Activated T-helper 2 cell treated with anti-CD3 and anti-CD28 coated beads, Interferon-gamma antibody, Interleukin-2, Interleukin-4, amounts not matched to agents 10 μg/mL and 5 μg/mL and 100 μg/mL, durations not matched to agents 14 hours and 24 hours and 36 hours (primary cell): ENCODE data around the gene VAX1. TPM values are rescaled to one million over a fixed set of nuclear protein-coding genes. Genes with fewer than 3 reads are reported as not detected.

Source experiments
- DNase-seq: peaks from one replicate; pipeline ENCODE4 v3.0.0; 2021; ENCODE audit warnings: low spot score
- H3K27ac Mint-ChIP-seq: one replicate; pipeline ENCODE4 v1.8.0; 2021; ENCODE audit warnings: mixed read lengths
- H3K27me3 Mint-ChIP-seq: one replicate; pipeline ENCODE4 v1.8.0; 2021; ENCODE audit warnings: low read depth, mixed read lengths
- H3K36me3 Mint-ChIP-seq: one replicate; pipeline ENCODE4 v1.8.0; 2021; ENCODE audit warnings: low read depth, mixed read lengths
- H3K4me1 Mint-ChIP-seq: one replicate; pipeline ENCODE4 v1.8.0; 2021; ENCODE audit warnings: low read depth, mixed read lengths
- H3K4me3 Mint-ChIP-seq: one replicate; pipeline ENCODE4 v1.8.0; 2021; ENCODE audit warnings: low read depth, mild to moderate bottlenecking, moderate library complexity, mixed read lengths
- H3K9me3 Mint-ChIP-seq: one replicate; pipeline ENCODE4 v1.8.0; 2021; ENCODE audit warnings: mixed read lengths
- intact Hi-C: fragments of 100-400 bp; cut with micrococcal nuclease; formaldehyde crosslinking; loops from one replicate; pipeline ENCODE4 v1.15.1; 2023
- total RNA-seq: library from RNA; stranded (reverse); gene quantifications from 2 replicates; pipeline ENCODE4 v1.2.3, GENCODE V29; 2022

The VAX1 gene
- total RNA-seq, 1 donor from 2014 or later, result not detected

DNA sequence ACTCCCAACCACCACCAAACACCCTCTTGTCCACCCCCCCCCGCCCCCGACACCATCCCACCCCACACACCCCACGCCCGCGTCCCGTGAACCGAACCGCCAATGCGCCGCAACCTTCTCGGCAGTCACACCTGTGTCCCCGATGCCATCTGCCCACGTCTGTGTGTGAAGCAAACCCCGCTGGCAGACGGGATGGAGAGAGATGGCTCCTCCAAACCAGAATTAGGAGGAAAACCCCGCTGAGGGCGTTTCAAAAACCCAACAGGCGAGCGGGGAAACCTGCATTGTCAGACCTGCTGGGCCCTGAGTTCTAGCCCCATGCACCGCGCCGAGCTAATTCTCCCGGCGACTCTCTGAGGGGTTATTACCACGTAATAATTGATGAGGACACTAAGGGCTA, 30.7 kb upstream of the VAX1 start:
- DNase-seq, result no peak
- H3K36me3 Mint-ChIP-seq, result no peaks in the 10 kb centered on the region
- no peak overlapping the region for H3K4me3 Mint-ChIP-seq
- H3K9me3 Mint-ChIP-seq, result no peaks in the 10 kb centered on the region
- H3K27ac Mint-ChIP-seq, result no peak overlapping the region
- H3K27me3 Mint-ChIP-seq, result peaks cover 82% of the 10 kb centered on the region
- no peaks in the 10 kb centered on the region for H3K4me1 Mint-ChIP-seq
- intact Hi-C loops, result loop anchor here (10.0 kb wide), 2 partner anchors 566 to 1076 kb away; no protein-coding TSS in a partner anchor

DNA sequence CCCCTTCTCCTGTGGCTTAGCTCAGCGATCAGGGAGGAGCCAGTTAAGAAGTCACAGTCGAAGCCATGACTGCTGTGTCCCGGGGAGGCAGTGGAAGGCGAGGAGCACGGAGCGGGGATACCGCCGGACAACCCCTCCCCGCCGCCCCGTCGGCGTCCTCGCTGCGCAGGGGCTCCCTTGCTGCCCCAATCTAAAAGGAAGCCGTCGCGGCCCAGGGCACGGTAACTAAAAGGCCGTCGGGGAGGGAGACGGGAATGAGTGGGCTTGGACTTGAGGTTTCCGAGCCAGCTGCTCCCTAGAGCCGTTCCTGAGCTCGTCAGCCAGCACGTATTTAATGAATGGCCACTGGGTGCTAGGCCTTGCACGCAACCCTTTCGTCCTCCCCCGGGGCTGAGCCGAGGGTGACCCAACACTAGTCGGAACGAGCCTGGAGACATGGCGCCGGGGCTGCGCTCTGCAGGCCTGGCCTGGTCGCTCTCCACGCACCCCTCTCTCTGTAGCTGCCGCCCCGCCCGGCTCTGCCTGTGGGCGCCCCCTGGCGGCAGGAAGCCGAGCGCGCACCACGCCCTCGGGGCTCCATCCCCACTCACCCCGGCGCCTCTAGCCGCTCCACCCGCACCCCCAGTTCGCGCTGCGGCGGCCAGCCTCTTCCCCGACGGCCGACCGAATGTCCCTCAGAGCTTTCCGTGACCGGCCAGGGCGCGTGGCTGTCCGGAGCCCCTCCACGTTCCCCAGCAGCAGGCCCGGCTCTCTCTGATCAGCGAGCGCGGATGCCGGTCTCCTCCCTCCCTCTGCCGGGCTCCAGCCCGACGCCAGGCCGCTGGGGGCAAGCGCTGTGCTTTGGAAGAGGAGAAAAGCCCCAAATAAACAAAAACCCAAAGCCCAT, 30.0 kb upstream of the VAX1 start:
- no peak overlapping the region for H3K27ac Mint-ChIP-seq
- peak; percentile 55 for DNase-seq
- peaks cover 78% of the 10 kb centered on the region for H3K27me3 Mint-ChIP-seq
- no peaks in the 10 kb centered on the region for H3K36me3 Mint-ChIP-seq
- no peak overlapping the region for H3K4me3 Mint-ChIP-seq
- no peaks in the 10 kb centered on the region for H3K9me3 Mint-ChIP-seq
- no peaks in the 10 kb centered on the region for H3K4me1 Mint-ChIP-seq
- intact Hi-C loops, result loop anchor here (10.0 kb wide), 2 partner anchors 567 to 1077 kb away; no protein-coding TSS in a partner anchor

DNA sequence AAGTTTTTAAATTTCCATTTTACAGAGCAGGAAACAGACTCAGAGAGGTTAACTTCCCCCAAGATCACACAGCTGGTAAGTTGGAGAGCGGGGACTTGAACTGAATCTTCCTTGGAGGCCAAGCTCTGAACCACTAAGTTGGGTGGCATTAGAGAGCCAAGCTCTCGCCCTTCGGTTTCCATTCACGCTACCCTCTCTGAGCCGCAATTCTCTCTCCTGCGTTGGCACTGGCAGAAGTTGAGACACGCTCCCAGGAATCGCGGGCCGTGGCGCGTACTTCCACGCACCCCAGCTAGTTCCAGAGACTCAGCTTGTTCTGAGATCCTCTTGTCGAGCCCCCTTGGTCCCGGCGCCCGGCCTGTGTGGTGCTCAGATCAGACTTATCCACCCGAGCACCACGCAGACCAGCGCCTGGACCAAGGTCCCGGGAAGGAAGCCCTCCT, 29.3 kb upstream of the VAX1 start:
- no peak for DNase-seq
- no peak overlapping the region for H3K4me3 Mint-ChIP-seq
- H3K9me3 Mint-ChIP-seq, result no peaks in the 10 kb centered on the region
- no peaks in the 10 kb centered on the region for H3K36me3 Mint-ChIP-seq
- no peak overlapping the region for H3K27ac Mint-ChIP-seq
- H3K4me1 Mint-ChIP-seq, result peaks cover 2% of the 10 kb centered on the region
- intact Hi-C loops, result loop anchor here (10.0 kb wide), 2 partner anchors 567 to 1077 kb away; no protein-coding TSS in a partner anchor
- peaks cover 78% of the 10 kb centered on the region for H3K27me3 Mint-ChIP-seq

DNA sequence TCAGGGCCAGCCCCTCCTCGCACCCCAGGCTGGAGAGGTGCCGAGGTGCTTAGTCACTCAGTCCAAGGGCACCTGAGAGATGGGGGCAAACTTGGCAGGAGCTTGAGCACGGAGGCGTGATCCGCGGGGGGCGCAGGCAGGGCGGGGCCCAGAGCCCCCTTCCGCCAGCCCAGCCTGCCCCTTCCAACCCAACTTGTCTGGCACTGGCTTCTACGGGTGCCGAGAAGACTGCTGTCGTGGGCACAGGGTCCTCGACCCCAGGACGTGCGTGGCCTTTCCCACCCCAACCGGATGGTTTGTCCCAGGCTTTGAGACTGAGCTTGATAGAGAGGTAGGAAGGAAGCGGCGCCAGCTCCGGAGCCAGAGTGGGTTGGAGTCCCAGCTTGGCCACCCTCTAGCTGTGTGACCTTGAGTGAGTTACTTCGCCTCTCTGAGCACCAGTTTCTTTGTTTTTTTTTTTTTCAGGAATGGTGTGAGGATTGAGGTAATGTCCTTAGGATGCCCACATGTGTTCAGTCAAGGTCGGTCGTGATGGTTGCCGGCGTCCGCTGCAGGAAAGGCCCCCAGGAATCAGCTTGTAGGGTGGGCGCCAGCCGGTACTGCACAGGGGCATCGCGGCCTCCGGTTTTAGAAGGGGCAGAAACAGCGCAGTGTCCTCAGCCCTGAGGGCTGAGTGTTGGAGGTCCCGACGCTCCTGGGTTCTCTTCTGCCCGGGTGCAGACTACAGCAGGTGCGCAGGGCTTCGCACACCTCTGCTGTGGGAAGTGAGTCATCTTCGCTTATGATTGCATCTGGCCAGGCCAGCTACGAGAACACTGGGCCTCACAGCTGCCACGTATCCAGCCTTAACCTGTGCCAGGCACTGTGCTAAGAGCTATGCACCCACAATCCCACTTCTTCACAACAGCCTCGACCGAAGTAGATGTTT, 28.6 kb upstream of the VAX1 start:
- DNase-seq, result no peak
- Mint-ChIP-seq H3K27ac (no peak overlapping the region), H3K4me3 (no peak overlapping the region), H3K27me3 (peaks cover 77% of the 10 kb centered on the region), H3K36me3 (no peaks in the 10 kb centered on the region), H3K9me3 (no peaks in the 10 kb centered on the region), H3K4me1 (peaks cover 5% of the 10 kb centered on the region)
- intact Hi-C loops, result loop anchor here (10.0 kb wide), 2 partner anchors 568 to 1078 kb away; no protein-coding TSS in a partner anchor

DNA sequence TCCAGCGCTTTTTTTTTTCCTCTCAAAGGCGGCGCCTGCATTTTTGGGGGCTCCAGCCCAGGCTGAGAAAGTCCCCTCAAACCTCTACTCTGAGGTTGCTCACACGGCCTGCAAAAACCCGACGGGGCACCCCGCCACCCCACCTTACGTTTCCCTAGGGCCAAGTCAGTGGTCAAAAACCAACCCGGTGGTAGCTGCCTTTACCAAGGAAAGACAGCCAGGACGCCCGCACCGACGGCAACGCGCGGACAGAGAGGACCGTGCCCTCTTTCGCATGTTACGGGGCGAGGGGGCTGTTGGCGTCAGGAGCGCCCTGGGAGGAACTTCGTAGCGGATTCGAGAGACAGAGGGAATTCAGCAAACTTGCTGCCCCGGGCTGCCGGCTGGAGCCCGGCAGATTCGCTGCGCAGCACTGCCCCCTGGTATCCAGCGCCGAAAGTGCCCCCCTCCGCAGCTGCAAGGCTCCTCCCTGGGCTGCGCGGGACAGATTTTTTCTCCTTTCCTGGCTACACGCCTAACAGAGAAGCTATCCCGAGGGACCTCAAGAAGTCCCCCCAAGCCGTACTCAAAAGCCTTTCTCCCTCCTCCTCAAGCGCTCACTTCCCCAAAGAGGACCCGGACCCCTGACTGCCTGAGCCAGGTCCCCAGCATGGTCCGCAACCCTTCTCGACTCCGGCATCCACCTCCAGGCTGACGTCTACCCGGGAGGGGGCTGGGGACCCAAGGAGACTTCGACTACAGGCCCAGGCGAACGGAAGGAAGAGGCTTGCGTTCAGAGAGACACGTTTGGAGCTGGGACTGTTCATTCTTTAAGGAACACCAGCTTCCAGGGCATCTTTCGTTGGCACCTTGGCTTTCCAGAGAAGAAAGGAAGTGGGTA, 27.7 kb upstream of the VAX1 start:
- no peaks in the 10 kb centered on the region for H3K9me3 Mint-ChIP-seq
- DNase-seq, result no peak
- peaks cover 80% of the 10 kb centered on the region for H3K27me3 Mint-ChIP-seq
- H3K4me3 Mint-ChIP-seq, result no peak overlapping the region
- intact Hi-C loops, result loop anchor here (1.0 to 10.0 kb wide), 5 partner anchors 32 to 1079 kb away; partner anchors contain the start of gene ENO4
- H3K36me3 Mint-ChIP-seq, result no peaks in the 10 kb centered on the region
- peaks cover 5% of the 10 kb centered on the region for H3K4me1 Mint-ChIP-seq
- H3K27ac Mint-ChIP-seq, result no peak overlapping the region

DNA sequence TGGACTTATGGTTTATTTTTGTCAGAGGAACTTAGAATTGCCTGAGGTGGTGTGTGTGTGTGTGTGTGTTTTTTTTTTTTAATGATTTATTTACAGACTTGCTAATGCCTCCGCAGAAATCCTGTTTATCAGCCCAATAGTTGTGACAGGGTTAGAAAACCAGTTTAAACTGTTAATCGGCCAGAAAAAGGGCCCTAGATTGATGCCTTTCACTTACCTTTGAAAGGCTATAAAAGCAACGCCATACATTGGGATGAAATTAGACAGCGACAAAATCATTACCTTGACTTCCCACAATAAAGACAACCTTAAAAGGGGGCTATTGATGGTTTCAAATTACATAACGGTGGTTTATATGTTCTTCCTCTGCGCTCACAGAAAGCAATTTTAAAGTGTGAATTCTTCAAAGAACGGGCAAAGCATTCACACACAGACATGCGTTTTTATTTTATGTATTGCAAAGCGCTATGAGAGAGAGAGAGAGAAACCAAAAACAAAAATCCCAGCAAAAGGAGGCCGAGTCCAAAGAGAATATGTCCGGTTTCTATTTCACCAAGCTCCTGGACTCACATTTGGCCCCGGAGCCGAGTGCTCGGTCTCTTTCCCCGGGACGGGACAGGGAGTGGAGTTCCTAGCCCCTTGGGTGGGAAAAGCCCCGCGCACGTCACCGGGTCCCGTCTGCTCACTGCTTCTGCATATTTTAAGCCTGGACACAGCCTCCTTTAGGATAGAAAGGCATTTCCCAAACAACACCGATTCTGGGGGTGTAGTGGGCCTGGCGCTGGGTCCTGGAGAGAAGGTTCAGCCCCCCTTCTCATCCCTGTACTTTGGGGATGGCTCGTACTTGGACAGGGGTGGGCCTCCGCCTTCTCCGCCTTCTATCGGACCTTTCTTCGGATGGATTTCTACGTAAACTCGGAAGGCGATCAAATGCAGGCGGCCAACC, 26.8 kb upstream of the VAX1 start:
- Mint-ChIP-seq H3K36me3 (no peaks in the 10 kb centered on the region), H3K4me3 (no peak overlapping the region), H3K9me3 (no peaks in the 10 kb centered on the region), H3K27me3 (peaks cover 80% of the 10 kb centered on the region), H3K27ac (no peak overlapping the region), H3K4me1 (peaks cover 5% of the 10 kb centered on the region)
- intact Hi-C loops, result loop anchor here (1.0 to 10.0 kb wide), 5 partner anchors 32 to 1080 kb away; partner anchors contain the start of gene ENO4
- no peak for DNase-seq

DNA sequence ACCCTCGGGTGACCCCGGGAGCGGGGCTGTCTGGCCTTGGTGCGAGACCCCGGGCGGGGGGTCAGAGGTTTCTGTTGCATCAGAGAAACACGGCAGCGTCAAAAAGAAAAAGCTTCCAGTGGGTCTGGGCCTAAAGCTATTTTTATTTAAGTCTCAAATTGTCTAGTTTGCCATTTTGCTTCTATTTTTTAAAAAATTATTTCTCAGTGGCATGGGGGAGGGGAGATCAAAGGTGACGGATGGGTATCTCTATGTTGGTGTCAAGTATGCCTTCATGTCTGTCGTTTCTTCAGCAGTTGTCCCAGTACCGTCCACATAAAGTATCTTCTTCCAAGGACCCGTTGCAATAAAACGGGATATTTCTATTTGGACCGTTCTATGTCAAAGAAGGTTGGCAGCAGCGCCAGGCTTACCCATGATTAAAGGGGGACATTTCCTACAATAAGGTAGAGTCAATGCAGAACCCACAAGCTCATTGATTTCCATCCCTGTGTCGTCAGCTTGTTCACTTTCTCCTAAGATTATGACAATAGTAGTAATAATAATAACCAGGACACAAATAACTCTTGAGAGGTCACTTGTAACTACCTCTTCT, 26.0 kb upstream of the VAX1 start:
- H3K4me3 Mint-ChIP-seq, result no peak overlapping the region
- no peak overlapping the region for H3K27ac Mint-ChIP-seq
- H3K9me3 Mint-ChIP-seq, result no peaks in the 10 kb centered on the region
- intact Hi-C loops, result loop anchor here (2.0 to 10.0 kb wide), 5 partner anchors 315 to 1081 kb away; partner anchors contain the start of genes EMX2 and ENO4
- peaks cover 5% of the 10 kb centered on the region for H3K4me1 Mint-ChIP-seq
- no peaks in the 10 kb centered on the region for H3K36me3 Mint-ChIP-seq
- DNase-seq, result no peak
- peaks cover 80% of the 10 kb centered on the region for H3K27me3 Mint-ChIP-seq

DNA sequence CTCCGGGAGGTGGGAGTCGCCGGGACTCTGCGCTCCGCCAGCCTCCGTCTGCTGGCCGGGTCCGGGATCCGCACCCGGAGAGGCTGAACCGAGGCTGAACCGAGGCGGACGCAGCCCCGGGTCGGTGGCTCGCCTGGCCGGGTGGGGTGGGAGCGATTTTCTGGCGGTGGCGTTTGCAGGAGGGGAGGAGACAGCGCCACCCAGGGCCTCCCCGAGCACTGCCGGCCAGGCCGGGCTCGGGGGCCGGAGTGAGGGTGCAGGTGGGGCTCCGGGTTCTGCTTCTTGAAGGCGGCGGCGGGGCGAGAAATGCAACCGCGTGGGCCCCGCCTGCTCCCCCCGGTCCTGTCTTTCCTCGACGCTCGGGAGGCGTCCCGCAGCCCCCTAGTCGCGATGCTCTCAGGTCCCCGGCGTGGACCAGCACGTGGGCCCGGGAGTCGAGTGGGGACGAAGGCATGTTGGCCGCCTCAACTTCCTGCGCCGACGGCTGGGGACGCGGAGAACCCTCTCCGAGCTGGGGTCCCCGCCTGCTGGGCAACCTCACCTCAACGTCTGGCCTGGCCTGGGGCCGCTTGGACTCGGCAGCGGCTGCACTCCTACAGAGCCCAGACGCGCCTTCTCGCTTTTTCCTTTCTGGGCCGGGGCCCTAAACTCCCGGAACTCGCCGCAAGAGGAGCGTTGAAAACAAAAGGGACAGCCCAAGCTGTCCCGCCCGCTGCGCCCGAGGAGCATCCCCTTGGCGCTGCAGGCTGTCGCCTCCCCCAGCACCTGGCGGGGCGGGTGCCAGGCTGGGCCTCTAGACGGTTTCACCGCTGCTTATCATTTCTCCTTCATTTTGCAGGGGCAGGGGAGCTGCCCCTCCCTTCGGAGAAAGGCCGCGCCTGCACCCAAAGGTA, 25.2 kb upstream of the VAX1 start:
- H3K9me3 Mint-ChIP-seq, result no peaks in the 10 kb centered on the region
- H3K36me3 Mint-ChIP-seq, result no peaks in the 10 kb centered on the region
- intact Hi-C loops, result loop anchor here (2.0 to 10.0 kb wide), 3 partner anchors 379 to 1081 kb away; partner anchors contain the start of gene EMX2
- H3K4me1 Mint-ChIP-seq, result peaks cover 5% of the 10 kb centered on the region
- no peak overlapping the region for H3K27ac Mint-ChIP-seq
- no peak for DNase-seq
- H3K27me3 Mint-ChIP-seq, result peaks cover 81% of the 10 kb centered on the region
- H3K4me3 Mint-ChIP-seq, result no peak overlapping the region

DNA sequence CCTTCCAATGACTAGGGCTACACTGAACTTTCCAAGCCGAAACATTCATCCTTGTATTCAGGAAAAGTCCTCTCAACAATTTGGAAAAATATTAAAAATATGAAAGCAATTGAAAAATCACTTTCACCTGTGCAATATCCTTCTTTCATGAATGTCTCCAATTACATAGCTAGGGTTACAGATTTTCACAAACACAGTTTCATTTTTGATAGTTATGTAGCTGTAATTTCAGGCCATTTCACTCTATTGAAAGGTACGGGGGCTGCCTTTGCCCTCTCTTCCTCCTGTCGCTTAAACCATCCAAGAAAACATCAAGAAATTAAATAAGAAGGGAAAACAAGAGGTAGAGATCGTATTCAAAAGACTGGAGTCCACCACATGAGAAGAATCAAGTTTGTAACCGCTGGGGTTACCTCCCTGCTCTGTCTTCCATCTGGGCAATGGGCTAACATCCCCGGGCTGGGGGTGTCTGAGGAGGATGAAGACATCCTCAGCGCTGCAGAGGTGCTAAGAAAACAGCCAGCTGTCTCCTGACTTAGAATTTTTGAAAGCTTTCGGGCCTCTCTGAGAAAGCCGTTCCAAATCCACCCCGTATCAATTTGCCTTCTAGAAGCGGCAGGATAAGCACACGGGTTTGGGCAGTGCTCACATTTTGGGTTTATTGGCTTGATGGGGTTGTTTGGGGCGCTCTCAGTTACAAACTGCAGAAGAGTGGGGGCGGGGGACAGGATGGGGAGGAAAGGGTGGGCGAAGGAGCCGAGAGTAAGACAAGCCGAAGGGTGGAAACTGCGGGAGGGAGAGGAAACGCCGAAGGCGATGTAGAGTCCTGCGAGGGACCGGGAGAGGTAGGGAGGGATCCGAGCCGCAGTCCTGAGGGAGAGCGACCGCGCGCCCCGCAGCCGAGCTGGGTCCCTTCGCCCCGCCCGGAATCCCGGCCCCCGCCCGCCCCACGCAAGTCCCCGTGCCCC, 24.3 kb upstream of the VAX1 start:
- Mint-ChIP-seq H3K27ac (no peak overlapping the region), H3K27me3 (peaks cover 82% of the 10 kb centered on the region), H3K4me1 (peaks cover 5% of the 10 kb centered on the region), H3K36me3 (no peaks in the 10 kb centered on the region), H3K9me3 (no peaks in the 10 kb centered on the region), H3K4me3 (no peak overlapping the region)
- no peak for DNase-seq
- intact Hi-C loops, result loop anchor here (2.0 to 10.0 kb wide), 3 partner anchors 380 to 1082 kb away; partner anchors contain the start of gene EMX2
